Omental fat pad (tissue), 4 donors: Measurements from ENCODE around the gene CD320. TPM values are rescaled to one million over a fixed set of nuclear protein-coding genes. Genes with fewer than 3 reads are reported as not detected.

Source experiments
- ATAC-seq: fragments of 150-250 bp; one replicate; pipeline ENCODE4 v1.9.1; 2016; ENCODE audit warnings: mild to moderate bottlenecking, moderate library complexity; ENCODE audit not compliant: low FRiP score
- DNase-seq: peaks from one replicate; pipeline ENCODE4 v3.0.0-alpha.2; 2019; ENCODE audit warnings: low spot score
- total RNA-seq, 4 donors: library from RNA; depleted of rRNA; stranded (reverse); fragments of >200 nt; gene quantifications; one replicate each; pipeline ENCODE4 v1.1.0, GENCODE V29; 2016
- TF ChIP-seq, protein P1 (sequence below), 3 donors: fragments of 450-650 bp; IDR thresholded peaks; one replicate each; pipeline ENCODE4 v1.5.1; 2016 to 2017; ENCODE audit warnings: antibody characterized with exemption in 3 of 3, mild to moderate bottlenecking in 3 of 3, moderate library complexity in 2 of 3

Gene CD320
- total RNA-seq, 4 donors from 2014 or later: 49.3 to 126 (median 79.3) TPM

- ATAC-seq (no peak), DNase-seq (no peak)
- TF ChIP-seq, protein P1, sequence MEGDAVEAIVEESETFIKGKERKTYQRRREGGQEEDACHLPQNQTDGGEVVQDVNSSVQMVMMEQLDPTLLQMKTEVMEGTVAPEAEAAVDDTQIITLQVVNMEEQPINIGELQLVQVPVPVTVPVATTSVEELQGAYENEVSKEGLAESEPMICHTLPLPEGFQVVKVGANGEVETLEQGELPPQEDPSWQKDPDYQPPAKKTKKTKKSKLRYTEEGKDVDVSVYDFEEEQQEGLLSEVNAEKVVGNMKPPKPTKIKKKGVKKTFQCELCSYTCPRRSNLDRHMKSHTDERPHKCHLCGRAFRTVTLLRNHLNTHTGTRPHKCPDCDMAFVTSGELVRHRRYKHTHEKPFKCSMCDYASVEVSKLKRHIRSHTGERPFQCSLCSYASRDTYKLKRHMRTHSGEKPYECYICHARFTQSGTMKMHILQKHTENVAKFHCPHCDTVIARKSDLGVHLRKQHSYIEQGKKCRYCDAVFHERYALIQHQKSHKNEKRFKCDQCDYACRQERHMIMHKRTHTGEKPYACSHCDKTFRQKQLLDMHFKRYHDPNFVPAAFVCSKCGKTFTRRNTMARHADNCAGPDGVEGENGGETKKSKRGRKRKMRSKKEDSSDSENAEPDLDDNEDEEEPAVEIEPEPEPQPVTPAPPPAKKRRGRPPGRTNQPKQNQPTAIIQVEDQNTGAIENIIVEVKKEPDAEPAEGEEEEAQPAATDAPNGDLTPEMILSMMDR (IDR thresholded peaks at IDR 0.05): no peak
Observed at GRCh38 chr19:8310342-8311055, 2.3 kb upstream of the CD320 start.

DNA sequence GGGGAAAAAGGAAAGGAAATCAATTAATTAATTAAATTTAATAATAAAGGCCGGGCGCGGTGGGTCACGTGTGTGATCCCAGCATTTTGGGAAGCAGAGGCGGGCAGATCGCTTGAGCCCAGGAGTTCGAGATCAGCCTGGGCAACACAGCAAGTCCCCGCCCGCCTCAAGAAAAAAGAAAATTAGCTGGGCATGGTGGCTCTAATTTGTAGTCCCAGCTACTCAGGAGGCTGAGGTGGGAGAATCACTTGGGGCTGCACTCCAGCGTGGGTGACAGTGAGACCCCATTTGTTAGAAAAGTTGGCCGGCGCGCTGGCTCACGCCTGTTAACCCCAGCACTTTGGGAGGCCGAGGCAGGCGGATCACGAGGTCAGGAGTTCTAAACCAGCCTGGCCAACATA lies 733 bp upstream of the CD320 start:
- DNase-seq (peak; percentile 22), ATAC-seq (no peak)
- TF ChIP-seq, protein P1 (IDR thresholded peaks at IDR 0.05): no peak

DNA sequence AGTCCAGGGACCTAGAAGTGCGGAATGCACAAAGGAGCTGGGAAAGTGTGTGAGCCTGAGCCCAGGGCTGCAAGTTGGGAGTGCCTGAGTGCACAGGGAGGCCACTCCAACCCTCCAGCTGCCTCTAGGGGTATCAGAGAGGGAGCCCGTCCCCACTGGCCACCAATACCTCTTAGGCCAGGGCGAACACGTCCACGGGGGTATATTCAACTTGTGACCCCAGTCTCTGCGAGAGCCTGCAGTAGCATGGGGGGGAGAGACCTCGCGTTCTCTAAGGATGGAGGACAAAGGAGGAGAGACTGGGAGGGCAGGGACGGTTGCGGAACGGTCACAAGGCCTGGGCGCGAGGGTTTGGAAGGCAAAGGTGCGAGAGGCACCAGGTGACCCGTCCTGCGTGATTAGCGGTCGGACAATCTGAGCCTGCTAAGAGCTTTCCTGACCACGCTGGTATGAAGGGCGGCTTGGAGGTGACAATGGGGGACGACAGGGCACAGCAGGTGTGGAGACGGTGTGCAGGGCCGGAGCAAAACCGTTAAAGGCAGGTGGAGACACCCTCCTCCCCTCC lies 676 bp downstream of the CD320 start:
- ATAC-seq: no peak
- peak; percentile 21 for DNase-seq
- TF ChIP-seq, protein P1 (IDR thresholded peaks at IDR 0.05): no peak

GRCh38 chr19:8306235-8307054 lies 1.7 kb downstream of the CD320 start:
- ATAC-seq (no peak), DNase-seq (no peak)
- TF ChIP-seq, protein P1 (IDR thresholded peaks at IDR 0.05): no peak

DNA sequence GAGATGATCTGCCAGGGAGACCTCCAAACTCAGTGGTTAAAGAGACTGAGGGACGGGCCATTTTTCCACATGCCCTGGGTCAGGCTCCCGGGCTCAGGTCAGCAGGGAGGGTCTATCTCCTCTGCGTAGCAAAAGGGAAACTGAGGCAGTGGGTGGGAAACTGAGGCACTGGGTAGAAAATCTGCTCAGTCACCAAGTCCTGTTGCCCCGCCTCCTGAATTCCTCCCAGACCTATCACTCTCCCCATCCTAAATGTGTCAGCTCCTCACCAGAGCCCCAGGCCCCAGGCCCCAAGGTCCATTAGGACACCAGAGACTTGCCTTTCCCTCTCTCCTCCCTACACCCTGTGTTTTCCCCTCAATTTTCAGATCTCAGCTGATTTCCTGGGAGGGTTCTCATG lies 2.4 kb downstream of the CD320 start:
- no peak for ATAC-seq
- TF ChIP-seq, protein P1 (IDR thresholded peaks at IDR 0.05): no peak
- no peak for DNase-seq

DNA sequence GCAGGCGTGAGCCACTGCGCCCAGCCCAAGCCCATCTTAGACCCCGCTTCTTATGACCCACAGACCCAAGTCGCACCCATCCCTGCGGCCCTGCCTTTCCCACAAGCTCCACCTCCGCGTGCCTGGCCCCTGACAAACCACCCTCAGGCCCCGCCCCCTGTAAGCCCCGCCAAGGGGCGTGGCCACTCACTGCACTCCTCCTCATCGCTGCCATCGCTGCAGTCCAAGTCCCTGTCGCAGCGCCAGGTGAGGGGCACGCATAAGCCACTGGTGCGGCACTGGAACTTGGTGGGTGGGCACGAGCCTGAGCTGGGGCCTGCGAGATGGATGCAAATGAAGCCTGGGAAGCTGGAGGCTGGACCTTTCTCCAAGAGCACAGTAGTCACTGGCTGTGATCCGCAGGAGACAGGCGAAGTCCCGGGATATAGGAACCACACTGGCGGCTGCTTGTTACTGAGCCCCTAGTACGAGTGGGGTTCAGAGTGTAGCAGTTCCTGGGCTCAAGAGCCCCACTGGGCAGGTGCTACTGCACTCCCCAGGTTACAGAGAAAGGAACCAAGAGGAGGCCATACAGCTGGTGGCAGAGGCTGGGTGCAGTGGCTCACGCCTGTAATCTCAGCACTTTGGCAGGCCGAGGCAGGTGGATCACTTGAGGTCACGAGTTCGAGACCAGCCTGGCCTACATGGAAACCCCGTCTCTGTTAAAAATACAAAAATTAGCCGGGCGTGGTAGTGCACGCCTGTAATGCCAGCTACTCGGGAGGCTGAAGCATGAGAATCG lies 3.1 kb downstream of the CD320 start:
- DNase-seq: no peak
- TF ChIP-seq, protein P1 (IDR thresholded peaks at IDR 0.05): no peak
- no peak for ATAC-seq
